NCI-H1105 (cell line): ENCODE measurements around the gene ZNF687.
A peak's percentile ranks its signal among the peaks of the same experiment; 100 is the strongest.
"Not testable (repeated sequence)": the region's sequence is repeated elsewhere in the genome, so short reads cannot be mapped to it uniquely, and the experiment has no call there.

Experiments
- DNase-seq: peaks from one replicate; lab custom pipeline; 2025; lab: John Stamatoyannopoulos, UW

Gene ZNF687

GRCh38 chr1:151281969-151282882, at the start of gene ZNF687:
TSS of gene ZNF687 (plus strand) at chr1:151282299. CDS start at chr1:151286292, 3,993 bp downstream.
- DNase-seq: peak; percentile 100

- DNase-seq: no peak
Observed at GRCh38 chr1:151235235-151235634, 46.9 kb upstream of the ZNF687 start.

GRCh38 chr1:151237678-151238466, 44.2 kb upstream of the ZNF687 start:
- DNase-seq: no peak

- DNase-seq: no peak
Observed at GRCh38 chr1:151238467-151238739, 43.7 kb upstream of the ZNF687 start.

- no peak for DNase-seq
Observed at GRCh38 chr1:151242442-151242841, 39.7 kb upstream of the ZNF687 start.

- no peak for DNase-seq
Observed at GRCh38 chr1:151243683-151244216, 38.3 kb upstream of the ZNF687 start.

GRCh38 chr1:151246786-151247185, 35.3 kb upstream of the ZNF687 start:
- no peak for DNase-seq

- DNase-seq: peak; percentile 45
Observed at GRCh38 chr1:151251656-151252470, 30.2 kb upstream of the ZNF687 start.

GRCh38 chr1:151254217-151255213, 27.6 kb upstream of the ZNF687 start, which contains the start of gene PSMD4:
TSS of gene PSMD4 (plus strand) at chr1:151254734. CDS start at chr1:151254783, 49 bp downstream.
- peak; percentile 94 for DNase-seq

GRCh38 chr1:151255381-151255780, 26.7 kb upstream of the ZNF687 start:
- no peak for DNase-seq

GRCh38 chr1:151259351-151259750, 22.7 kb upstream of the ZNF687 start:
- no peak for DNase-seq

GRCh38 chr1:151265446-151266236, 16.5 kb upstream of the ZNF687 start:
- DNase-seq: no peak

GRCh38 chr1:151266315-151266714, 15.8 kb upstream of the ZNF687 start:
- DNase-seq: no peak

- DNase-seq: no peak
Observed at GRCh38 chr1:151266821-151267220, 15.3 kb upstream of the ZNF687 start.

- no peak for DNase-seq
Observed at GRCh38 chr1:151267760-151268159, 14.3 kb upstream of the ZNF687 start.

GRCh38 chr1:151273924-151274466, 8.1 kb upstream of the ZNF687 start:
- DNase-seq: no peak

- not testable (repeated sequence) for DNase-seq
Observed at GRCh38 chr1:151275341-151275740, 6.8 kb upstream of the ZNF687 start.

GRCh38 chr1:151277249-151277648, 4.8 kb upstream of the ZNF687 start:
- DNase-seq: no peak

- peak; percentile 97 for DNase-seq
Observed at GRCh38 chr1:151281225-151281968, 702 bp upstream of the ZNF687 start.
